ENCODE measurements around the gene KRT77.
A peak's percentile ranks its signal among the peaks of the same experiment; 100 is the strongest.
"Not testable (repeated sequence)": the region's sequence is repeated elsewhere in the genome, so short reads cannot be mapped to it uniquely, and the experiment has no call there.

Gene KRT77

GRCh38 chr12:52673713-52674432 is 29.5 kb downstream of the KRT77 start:
- DNase-seq, result no peak

GRCh38 chr12:52673217-52673616 is 30.1 kb downstream of the KRT77 start:
- DNase-seq, result no peak

- DNase-seq, result no peak
Measured at GRCh38 chr12:52672321-52672933, 30.9 kb downstream of the KRT77 start.

GRCh38 chr12:52670961-52671360 is 32.4 kb downstream of the KRT77 start:
- DNase-seq, result no peak

- DNase-seq, result no peak
Measured at GRCh38 chr12:52670506-52670905, 32.8 kb downstream of the KRT77 start.

GRCh38 chr12:52669941-52670340 is 33.4 kb downstream of the KRT77 start:
- DNase-seq, result not testable (repeated sequence)

- no peak for DNase-seq
Measured at GRCh38 chr12:52669426-52669825, 33.9 kb downstream of the KRT77 start.

- DNase-seq, result no peak
Measured at GRCh38 chr12:52667931-52668330, 35.4 kb downstream of the KRT77 start.

- no peak for DNase-seq
Measured at GRCh38 chr12:52667509-52667908, 35.8 kb downstream of the KRT77 start.

GRCh38 chr12:52666471-52666870 is 36.9 kb downstream of the KRT77 start:
- DNase-seq, result no peak

GRCh38 chr12:52663420-52663819 is 39.9 kb downstream of the KRT77 start:
- DNase-seq, result no peak

GRCh38 chr12:52662918-52663229 is 40.5 kb downstream of the KRT77 start:
- DNase-seq, result no peak

- DNase-seq, result no peak
Measured at GRCh38 chr12:52662093-52662917, 41.0 kb downstream of the KRT77 start.

- no peak for DNase-seq
Measured at GRCh38 chr12:52661668-52662067, 41.7 kb downstream of the KRT77 start.

- DNase-seq, result no peak
Measured at GRCh38 chr12:52660934-52661499, 42.3 kb downstream of the KRT77 start.

- no peak for DNase-seq
Measured at GRCh38 chr12:52659951-52660350, 43.4 kb downstream of the KRT77 start.

GRCh38 chr12:52659395-52659794 is 43.9 kb downstream of the KRT77 start:
- DNase-seq, result no peak

- no peak for DNase-seq
Measured at GRCh38 chr12:52658196-52658595, 45.1 kb downstream of the KRT77 start.

GRCh38 chr12:52657250-52657902 is 45.9 kb downstream of the KRT77 start:
- DNase-seq, result no peak

- no peak for DNase-seq
Measured at GRCh38 chr12:52656616-52657015, 46.7 kb downstream of the KRT77 start.

GRCh38 chr12:52655720-52656124 is 47.6 kb downstream of the KRT77 start:
- DNase-seq, result peak; percentile 1

- no peak for DNase-seq
Measured at GRCh38 chr12:52655251-52655650, 48.1 kb downstream of the KRT77 start.

- no peak for DNase-seq
Measured at GRCh38 chr12:52651726-52652261, 51.5 kb downstream of the KRT77 start, which contains the start of gene KRT2. Gene KRT2 (minus strand): TSS chr12:52652211. CDS start chr12:52652142, 69 bp downstream.

Measured in NCI-H1092 treated with DMSO at 0.1 percent for 48 hours (cell line).